K562 (cell line): Measurements from ENCODE around the gene ZCCHC9.

Experiments used
- ATF4 ChIP-seq: fragments of 450-650 bp; formaldehyde crosslinking; IDR thresholded peaks from 2 replicates; pipeline ENCODE4 v1.4.0; 2022; ENCODE audit warnings: mild to moderate bottlenecking, moderate library complexity
- CBFA2T3 ChIP-seq: fragments of 450-650 bp; IDR thresholded peaks from 2 replicates; pipeline ENCODE4 v1.6.1; 2017
- CBX3 ChIP-seq, 2 experiments: IDR thresholded peaks; 1 replicate in 1 of 2; 2 replicates in 1 of 2; pipeline ENCODE4 v1.6.1; 2012; ENCODE audit warnings: inconsistent platforms in 2 of 2, low read length in 2 of 2, borderline replicate concordance in 1 of 2, control low read depth in 1 of 2
- E2F8 ChIP-seq: fragments of 450-650 bp; IDR thresholded peaks from 2 replicates; pipeline ENCODE4 v1.7.1; 2018; ENCODE audit warnings: mild to moderate bottlenecking, low read depth; ENCODE audit not compliant: partially characterized antibody
- EWSR1 ChIP-seq: fragments of 450-650 bp; IDR thresholded peaks from 2 replicates; pipeline ENCODE4 v1.6.1; 2018; ENCODE audit warnings: borderline replicate concordance, mild to moderate bottlenecking, low read depth, moderate library complexity; ENCODE audit not compliant: partially characterized antibody
- NRF1 ChIP-seq, 2 experiments: fragments of 450-650 bp; IDR thresholded peaks in 1 of 2; conservative IDR thresholded peaks in 1 of 2; 2 replicates each; pipeline ENCODE4 v1.6.1; 2014; ENCODE audit warnings: mild to moderate bottlenecking in 2 of 2
- REST ChIP-seq, 2 experiments: fragments of 450-650 bp; formaldehyde crosslinking in 1 of 2; IDR thresholded peaks; 2 replicates each; pipeline versions ENCODE4 v1.4.0 to v1.6.1; 2014 to 2020; ENCODE audit warnings: mild to moderate bottlenecking in 2 of 2, borderline replicate concordance in 1 of 2, low read depth in 1 of 2
- ZFP36 ChIP-seq: fragments of 150-350 bp; IDR thresholded peaks from 2 replicates; pipeline ENCODE4 v1.6.1; 2018; ENCODE audit warnings: low read length, low read depth; ENCODE audit not compliant: partially characterized antibody
- ZNF274 ChIP-seq: IDR thresholded peaks from 2 replicates; pipeline ENCODE4 v1.6.1; 2011; ENCODE audit warnings: low read depth, mild to moderate bottlenecking, low read length, moderate library complexity, borderline replicate concordance

DNA sequence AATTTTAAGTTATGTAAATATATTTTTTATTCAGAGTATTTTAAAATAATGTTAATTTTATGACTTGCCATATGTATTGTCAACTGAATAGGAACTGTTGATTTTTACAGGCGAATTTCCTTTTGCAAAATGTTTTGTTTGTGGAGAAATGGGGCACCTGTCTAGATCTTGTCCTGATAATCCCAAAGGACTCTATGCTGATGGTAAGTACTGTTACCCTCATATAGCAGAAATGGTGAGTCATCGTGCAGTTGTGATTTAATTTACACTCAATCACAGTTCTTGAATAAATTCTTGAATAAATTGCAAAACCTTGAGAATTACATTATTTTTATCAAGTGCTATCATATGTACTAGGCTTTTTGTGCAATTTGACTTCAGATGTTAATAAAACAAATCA, 7.4 kb downstream of the ZCCHC9 start:
- no peak for TF ChIP-seq E2F8
- no peak for TF ChIP-seq EWSR1
- TF ChIP-seq ATF4 (CRISPR knock-in tag), result no peak
- TF ChIP-seq NRF1 (conservative IDR thresholded peaks at IDR 0.05 in 1 of 2, IDR thresholded peaks at IDR 0.05 in 1 of 2), result no peak
- TF ChIP-seq CBX3 (IDR thresholded peaks at IDR 0.05; ENCODE audit: borderline replicate concordance in 1 of 2, low read length in 2 of 2), result no peak
- no peak for TF ChIP-seq ZFP36
- no peak for TF ChIP-seq ZNF274
- no peak for TF ChIP-seq CBFA2T3
- no peak for TF ChIP-seq REST (IDR thresholded peaks at IDR 0.05; ENCODE audit: borderline replicate concordance)
- TF ChIP-seq REST (CRISPR knock-in tag; IDR thresholded peaks at IDR 0.05; ENCODE audit: low read depth), result no peak
